ENCODE measurements around the gene ABCB6.
A peak's percentile ranks its signal among the peaks of the same experiment; 100 is the strongest.
"Not testable (repeated sequence)": the region's sequence is repeated elsewhere in the genome, so short reads cannot be mapped to it uniquely, and the experiment has no call there.

Gene ABCB6

DNA sequence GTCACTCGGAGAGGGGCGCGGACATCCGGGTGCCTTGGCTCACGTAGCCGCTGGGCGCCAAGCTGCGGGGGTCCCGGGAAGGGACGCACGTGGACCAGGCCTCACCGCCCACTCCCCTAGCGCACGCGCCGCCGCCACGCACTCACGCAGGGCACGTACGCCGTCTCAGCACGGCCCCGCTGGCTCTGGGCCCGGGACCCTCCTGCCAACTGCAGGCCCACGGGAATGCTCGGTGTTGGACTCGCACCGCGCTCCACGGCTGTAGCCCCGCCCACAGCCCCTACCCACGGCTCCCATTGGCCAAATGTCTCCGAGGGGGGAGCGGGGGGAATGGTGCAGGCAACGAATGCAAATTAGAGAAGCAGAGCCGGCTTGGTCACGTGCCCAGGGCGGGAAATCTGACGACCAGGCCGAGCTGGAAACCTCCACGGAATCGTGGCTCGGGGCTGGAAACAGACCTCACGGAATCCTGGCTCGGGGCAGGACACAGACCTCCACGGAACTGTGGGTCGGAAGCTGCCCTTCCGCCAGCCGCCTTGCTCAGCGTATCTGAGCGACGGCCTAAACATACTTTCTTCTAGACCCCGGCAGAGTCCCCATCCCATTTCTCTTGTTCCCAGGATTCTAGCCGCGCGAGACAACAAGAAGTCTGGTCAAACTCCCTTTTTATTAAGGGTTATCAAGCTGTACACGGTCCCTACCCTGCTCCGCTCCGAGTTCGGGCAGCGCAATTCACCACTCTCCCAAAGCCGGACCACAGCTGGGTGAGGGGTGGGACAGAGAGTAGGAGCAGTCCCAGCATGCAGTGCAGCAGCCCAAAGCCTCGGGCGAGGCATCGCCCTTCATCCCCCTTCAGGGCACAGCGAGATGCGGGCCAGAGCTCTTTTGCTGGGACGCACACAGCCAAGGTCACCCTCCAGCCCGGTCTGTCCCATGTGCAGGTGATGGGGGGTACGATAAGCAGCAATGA lies at the start of gene ABCB6:
ABCB6 (minus strand) TSS at position 227 of the 970 bp plus-strand sequence. CDS start 285 bp downstream, outside the sequence.
- TF ChIP-seq, protein P1, sequence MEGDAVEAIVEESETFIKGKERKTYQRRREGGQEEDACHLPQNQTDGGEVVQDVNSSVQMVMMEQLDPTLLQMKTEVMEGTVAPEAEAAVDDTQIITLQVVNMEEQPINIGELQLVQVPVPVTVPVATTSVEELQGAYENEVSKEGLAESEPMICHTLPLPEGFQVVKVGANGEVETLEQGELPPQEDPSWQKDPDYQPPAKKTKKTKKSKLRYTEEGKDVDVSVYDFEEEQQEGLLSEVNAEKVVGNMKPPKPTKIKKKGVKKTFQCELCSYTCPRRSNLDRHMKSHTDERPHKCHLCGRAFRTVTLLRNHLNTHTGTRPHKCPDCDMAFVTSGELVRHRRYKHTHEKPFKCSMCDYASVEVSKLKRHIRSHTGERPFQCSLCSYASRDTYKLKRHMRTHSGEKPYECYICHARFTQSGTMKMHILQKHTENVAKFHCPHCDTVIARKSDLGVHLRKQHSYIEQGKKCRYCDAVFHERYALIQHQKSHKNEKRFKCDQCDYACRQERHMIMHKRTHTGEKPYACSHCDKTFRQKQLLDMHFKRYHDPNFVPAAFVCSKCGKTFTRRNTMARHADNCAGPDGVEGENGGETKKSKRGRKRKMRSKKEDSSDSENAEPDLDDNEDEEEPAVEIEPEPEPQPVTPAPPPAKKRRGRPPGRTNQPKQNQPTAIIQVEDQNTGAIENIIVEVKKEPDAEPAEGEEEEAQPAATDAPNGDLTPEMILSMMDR (IDR thresholded peaks at IDR 0.05; ENCODE audit: insufficient read depth, low read depth, low read length, missing control alignments): no peak
- peak; percentile 92 for DNase-seq (ENCODE audit: low read depth)
- peak within 1 kb of the TSS; percentile 70 for H3K4me3 ChIP-seq (ENCODE audit: low read length)

DNA sequence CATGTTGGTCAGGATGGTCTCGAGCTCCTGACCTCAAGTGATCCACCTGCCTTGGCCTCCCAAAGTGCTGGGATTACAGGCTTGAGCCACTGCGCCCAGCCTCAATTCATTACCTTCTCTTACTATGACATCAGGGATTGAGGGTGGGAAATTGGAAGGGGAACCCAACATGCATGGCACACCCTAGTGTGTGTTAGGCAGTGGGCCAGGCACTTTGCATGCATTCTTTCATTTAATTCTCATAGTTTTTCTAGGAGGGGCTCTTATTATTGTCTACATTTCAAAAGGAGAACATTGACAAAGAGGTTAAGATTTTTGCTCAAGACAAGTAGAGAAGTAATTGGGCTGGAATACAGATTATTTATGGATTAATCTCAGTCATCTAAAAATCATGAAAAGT lies 49.5 kb upstream of the ABCB6 start:
- no peak for DNase-seq (ENCODE audit: low read depth)
- H3K4me3 ChIP-seq (ENCODE audit: low read length): no peak overlapping the region
- TF ChIP-seq, protein P1 (IDR thresholded peaks at IDR 0.05; ENCODE audit: insufficient read depth, low read depth, low read length, missing control alignments): no peak

DNA sequence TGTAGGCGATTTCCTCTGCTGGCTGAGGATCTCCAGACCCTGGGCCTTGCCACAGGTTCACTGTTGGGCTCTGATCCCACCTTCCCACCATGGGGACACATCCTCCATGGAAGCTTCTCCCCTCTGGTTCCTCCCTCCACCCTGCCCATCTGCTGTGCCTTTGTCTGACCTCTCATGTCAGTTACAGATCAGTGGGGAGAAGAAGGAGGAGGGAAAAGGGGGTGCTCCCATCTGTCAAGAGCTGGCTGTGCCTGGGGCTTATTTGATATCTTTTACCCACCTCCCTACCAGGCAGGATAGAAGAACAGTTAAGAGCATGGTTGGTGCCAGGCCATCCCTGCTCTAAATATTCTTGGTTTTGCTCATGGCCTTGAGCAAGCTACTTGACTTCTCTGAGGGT lies 48.1 kb upstream of the ABCB6 start:
- no peak for DNase-seq (ENCODE audit: low read depth)
- H3K4me3 ChIP-seq (ENCODE audit: low read length): no peak overlapping the region
- TF ChIP-seq, protein P1 (IDR thresholded peaks at IDR 0.05; ENCODE audit: insufficient read depth, low read depth, low read length, missing control alignments): no peak

DNA sequence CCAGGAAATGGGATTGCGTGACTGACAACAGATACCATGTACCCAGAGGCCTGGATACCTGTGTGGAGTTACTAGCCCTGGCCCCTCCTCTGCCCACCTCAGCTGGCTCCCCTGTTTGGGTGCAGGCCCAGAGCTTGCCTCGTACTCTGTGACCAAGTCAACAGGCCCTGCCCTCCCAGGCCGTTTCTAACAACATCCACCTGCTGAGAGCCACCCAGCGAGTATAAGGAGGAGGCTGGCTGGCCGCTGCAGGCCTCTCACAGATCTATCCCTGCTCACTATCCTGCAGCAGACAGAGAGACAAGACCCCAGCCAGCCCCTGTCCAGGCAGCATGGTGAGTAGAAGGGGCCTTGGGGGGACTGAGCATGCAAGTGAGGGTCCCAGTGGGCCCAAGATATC lies 47.5 kb upstream of the ABCB6 start:
- no peak overlapping the region for H3K4me3 ChIP-seq (ENCODE audit: low read length)
- DNase-seq (ENCODE audit: low read depth): no peak
- TF ChIP-seq, protein P1 (IDR thresholded peaks at IDR 0.05; ENCODE audit: insufficient read depth, low read depth, low read length, missing control alignments): no peak

DNA sequence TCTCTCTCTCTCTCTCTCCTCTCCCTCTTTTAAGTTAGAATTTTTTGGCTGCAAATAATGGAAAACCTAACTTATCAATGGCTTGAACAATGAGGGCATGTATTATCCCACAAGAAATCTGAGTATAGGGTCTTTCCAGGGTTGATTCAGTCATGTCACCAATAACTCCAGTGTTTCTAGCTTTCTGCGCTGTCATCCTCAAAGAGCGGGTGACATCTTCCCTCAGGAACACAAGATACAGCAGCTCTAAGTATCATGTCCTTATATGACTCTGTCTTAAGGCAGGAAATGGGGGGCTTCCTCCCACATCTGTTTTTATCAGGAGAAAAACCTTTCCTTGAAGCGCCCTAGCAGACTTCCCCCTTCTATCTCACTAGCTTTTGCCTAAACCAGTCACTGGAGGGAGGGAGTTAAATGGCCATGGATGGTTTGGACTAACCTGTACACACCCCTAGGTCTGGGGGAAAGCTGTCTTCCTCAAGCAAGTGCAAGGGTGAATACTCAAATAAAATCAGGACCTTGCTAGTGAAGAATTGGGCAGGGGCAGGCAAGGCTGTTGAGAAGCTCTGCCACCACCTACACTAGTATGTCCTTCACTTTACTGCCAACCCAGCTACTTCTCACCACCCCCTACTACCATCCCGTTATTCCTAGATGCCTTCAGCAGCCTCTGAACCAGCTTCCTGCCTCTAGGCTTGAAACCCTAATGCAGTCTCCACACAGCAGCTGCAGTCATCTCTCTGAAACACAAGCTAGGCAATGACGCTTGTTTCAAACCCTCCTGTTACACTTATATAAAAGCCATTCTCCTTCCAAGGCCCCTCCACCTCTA lies 42.5 kb upstream of the ABCB6 start:
- TF ChIP-seq, protein P1 (IDR thresholded peaks at IDR 0.05; ENCODE audit: insufficient read depth, low read depth, low read length, missing control alignments): no peak
- H3K4me3 ChIP-seq (ENCODE audit: low read length): no peak overlapping the region
- DNase-seq (ENCODE audit: low read depth): no peak

DNA sequence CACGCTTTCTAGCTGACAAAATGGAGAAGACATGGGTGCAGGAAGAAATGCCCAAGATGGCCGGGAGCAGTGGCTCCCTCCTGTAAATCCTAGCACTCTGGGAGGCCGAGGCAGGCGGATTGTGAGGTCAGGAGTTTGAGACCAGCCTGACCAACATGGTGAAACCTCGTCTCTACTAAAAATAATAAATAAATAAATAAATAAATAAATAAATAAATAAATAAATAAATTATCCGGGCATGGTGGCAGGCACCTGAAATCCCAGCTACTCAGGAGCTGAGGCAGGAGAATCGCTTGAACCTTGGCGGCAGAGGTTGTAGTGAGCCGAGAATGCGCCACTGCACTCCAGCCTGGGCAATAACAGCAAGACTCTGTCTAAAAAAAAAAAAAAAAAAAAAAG lies 40.2 kb upstream of the ABCB6 start:
- not testable (repeated sequence) for H3K4me3 ChIP-seq (ENCODE audit: low read length); DNase-seq (ENCODE audit: low read depth)

DNA sequence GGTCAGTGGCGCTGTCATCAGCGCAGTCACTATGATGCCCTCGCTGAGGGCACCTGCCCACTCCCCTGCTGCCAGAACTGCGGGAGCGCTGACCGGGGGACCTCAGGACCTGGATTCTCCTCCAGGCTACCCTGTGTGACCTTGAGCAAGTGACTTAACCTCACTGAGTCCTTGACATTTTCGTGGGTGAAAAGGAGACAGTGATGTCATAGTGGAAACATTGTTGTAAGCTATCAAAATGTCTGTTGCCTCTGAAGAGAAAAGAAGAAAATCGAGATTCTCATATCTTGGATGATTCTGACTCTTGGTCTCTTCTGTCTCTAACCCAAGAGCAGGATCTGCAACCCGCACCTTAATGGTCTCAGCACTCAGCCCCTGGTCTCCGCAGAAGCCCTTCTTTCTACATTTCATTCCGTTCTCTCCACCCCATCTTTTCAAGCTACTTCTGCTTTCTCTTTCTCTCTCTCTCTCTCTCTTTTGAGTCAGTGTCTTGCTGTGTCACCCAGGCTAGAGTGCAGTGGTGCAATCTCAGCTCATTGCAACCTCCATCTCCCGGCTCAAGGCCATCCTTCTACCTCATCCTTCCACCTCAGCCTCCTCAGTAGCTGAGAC lies 35.9 kb upstream of the ABCB6 start:
- TF ChIP-seq, protein P1 (IDR thresholded peaks at IDR 0.05; ENCODE audit: insufficient read depth, low read depth, low read length, missing control alignments): no peak
- DNase-seq (ENCODE audit: low read depth): peak; percentile 38

More for the DNA sequence above, 35.9 kb upstream of the ABCB6 start:
- H3K4me3 ChIP-seq (ENCODE audit: low read length): peak overlapping the region; percentile 66

Measured in epithelial cell of esophagus (primary cell).